HEK293 (cell line): ENCODE results near the gene CRB3.

ENCODE experiments used
- CTCF ChIA-PET: fragments of 350-600 bp; formaldehyde crosslinking; extraction: SDS; loops from one replicate; lab custom pipeline; 2021; ENCODE audit warnings: antibody characterized with exemption; lab: Yijun Ruan, JAX
- POLR2A ChIA-PET: fragments of 300-600 bp; formaldehyde crosslinking; extraction: SDS; loops from one replicate; lab custom pipeline; 2020; ENCODE audit warnings: antibody characterized with exemption, inconsistent platforms; lab: Yijun Ruan, JAX
- H3K27ac ChIP-seq: fragments of 200-500 bp; sonication (Bioruptor generic); 2 replicates; pipeline ENCODE4 v1.5.1; 2014; ENCODE audit warnings: low read depth, low read length, control low read depth, inconsistent platforms; ENCODE audit errors: extremely low read depth
- H3K36me3 ChIP-seq, 2 experiments: fragments of 200-500 bp in 1 of 2; sonication (Bioruptor generic) in 1 of 2; 1 replicate in 1 of 2; 2 replicates in 1 of 2; pipeline ENCODE4 v1.5.1; 2014 to 2017; ENCODE audit warnings: inconsistent platforms in 2 of 2, low read length in 2 of 2; ENCODE audit not compliant: control insufficient read depth in 2 of 2, insufficient read depth in 1 of 2
- H3K4me1 ChIP-seq: fragments of 200-500 bp; sonication (Bioruptor generic); 2 replicates; pipeline ENCODE4 v1.5.1; 2014; ENCODE audit warnings: mild to moderate bottlenecking, low read length, inconsistent platforms; ENCODE audit not compliant: control insufficient read depth, insufficient read depth
- H3K4me3 ChIP-seq: 2 replicates; pipeline ENCODE4 v1.5.1; 2011; ENCODE audit warnings: low read depth, mild to moderate bottlenecking, control low read depth, low read length, moderate library complexity
- H3K9me3 ChIP-seq: fragments of 200-500 bp; sonication (Bioruptor generic); 2 replicates; pipeline ENCODE4 v1.5.1; 2014; ENCODE audit warnings: low read depth, low read length, inconsistent platforms; ENCODE audit not compliant: control insufficient read depth, insufficient read depth
- EGR2 ChIP-seq: fragments of 450-650 bp; formaldehyde crosslinking; IDR thresholded peaks from 2 replicates; pipeline ENCODE4 v1.5.1; 2016; ENCODE audit warnings: low read depth, missing biosample characterization, missing genetic modification characterization
- GLIS1 ChIP-seq: fragments of 450-650 bp; formaldehyde crosslinking; IDR thresholded peaks from 2 replicates; pipeline ENCODE4 v1.5.1; 2016; ENCODE audit warnings: missing biosample characterization, missing genetic modification characterization
- GLIS2 ChIP-seq: fragments of 450-650 bp; formaldehyde crosslinking; IDR thresholded peaks from 2 replicates; pipeline ENCODE4 v1.5.1; 2016; ENCODE audit warnings: missing biosample characterization, missing genetic modification characterization
- IKZF3 ChIP-seq: fragments of 450-650 bp; IDR thresholded peaks from 2 replicates; pipeline ENCODE4 v1.5.0; 2018; ENCODE audit warnings: missing biosample characterization, mild to moderate bottlenecking, missing genetic modification characterization, moderate library complexity
- KLF1 ChIP-seq: fragments of 450-650 bp; formaldehyde crosslinking; IDR thresholded peaks from 2 replicates; pipeline ENCODE4 v1.5.1; 2016; ENCODE audit warnings: missing biosample characterization, missing genetic modification characterization
- KLF16 ChIP-seq: fragments of 450-650 bp; formaldehyde crosslinking; IDR thresholded peaks from 2 replicates; pipeline ENCODE4 v1.5.1; 2017; ENCODE audit warnings: missing biosample characterization, missing genetic modification characterization
- KLF8 ChIP-seq: fragments of 450-650 bp; formaldehyde crosslinking; IDR thresholded peaks from 2 replicates; pipeline ENCODE4 v1.5.1; 2016; ENCODE audit warnings: missing biosample characterization, missing genetic modification characterization
- KLF9 ChIP-seq: fragments of 450-650 bp; formaldehyde crosslinking; IDR thresholded peaks from 2 replicates; pipeline ENCODE4 v1.5.1; 2016; ENCODE audit warnings: missing biosample characterization, missing genetic modification characterization, low read depth
- SP2 ChIP-seq: fragments of 450-650 bp; formaldehyde crosslinking; IDR thresholded peaks from 2 replicates; pipeline ENCODE4 v1.5.1; 2016; ENCODE audit warnings: missing biosample characterization, missing genetic modification characterization
- SP3 ChIP-seq: fragments of 450-650 bp; formaldehyde crosslinking; IDR thresholded peaks from 2 replicates; pipeline ENCODE4 v1.5.1; 2016; ENCODE audit warnings: missing biosample characterization, missing genetic modification characterization
- ZFHX2 ChIP-seq: fragments of 450-650 bp; formaldehyde crosslinking; conservative IDR thresholded peaks from 2 replicates; pipeline ENCODE4 v1.5.1; 2016; ENCODE audit warnings: missing biosample characterization, missing genetic modification characterization
- ZIC2 ChIP-seq: fragments of 450-650 bp; formaldehyde crosslinking; IDR thresholded peaks from 2 replicates; pipeline ENCODE4 v1.5.1; 2016; ENCODE audit warnings: missing biosample characterization, missing genetic modification characterization
- ZNF10 ChIP-seq: fragments of 450-650 bp; formaldehyde crosslinking; IDR thresholded peaks from 2 replicates; pipeline ENCODE4 v1.5.1; 2017; ENCODE audit warnings: missing biosample characterization, missing genetic modification characterization
- ZNF202 ChIP-seq: fragments of 450-650 bp; formaldehyde crosslinking; IDR thresholded peaks from 2 replicates; pipeline ENCODE4 v1.5.1; 2016; ENCODE audit warnings: missing biosample characterization, missing genetic modification characterization, borderline replicate concordance
- ZNF239 ChIP-seq: fragments of 450-650 bp; formaldehyde crosslinking; IDR thresholded peaks from 2 replicates; pipeline ENCODE4 v1.5.1; 2016; ENCODE audit warnings: missing biosample characterization, missing genetic modification characterization
- ZNF341 ChIP-seq: fragments of 450-650 bp; formaldehyde crosslinking; IDR thresholded peaks from 2 replicates; pipeline ENCODE4; 2016; ENCODE audit warnings: low read depth, missing biosample characterization, missing genetic modification characterization
- ZNF501 ChIP-seq: fragments of 450-650 bp; formaldehyde crosslinking; IDR thresholded peaks from 2 replicates; pipeline ENCODE4 v1.5.1; 2016; ENCODE audit warnings: missing biosample characterization, missing genetic modification characterization
- ZNF548 ChIP-seq: fragments of 450-650 bp; formaldehyde crosslinking; IDR thresholded peaks from 2 replicates; pipeline ENCODE4 v1.5.1; 2016; ENCODE audit warnings: missing biosample characterization, missing genetic modification characterization
- ZNF624 ChIP-seq: fragments of 450-650 bp; formaldehyde crosslinking; IDR thresholded peaks from 2 replicates; pipeline ENCODE4 v1.5.1; 2017; ENCODE audit warnings: missing biosample characterization, missing genetic modification characterization
- ZNF830 ChIP-seq: fragments of 450-650 bp; IDR thresholded peaks from 2 replicates; pipeline ENCODE4 v1.5.0; 2018; ENCODE audit warnings: missing biosample characterization, missing genetic modification characterization, low read depth, mild to moderate bottlenecking, moderate library complexity
- ZXDB ChIP-seq: fragments of 450-650 bp; formaldehyde crosslinking; IDR thresholded peaks from 2 replicates; pipeline ENCODE4 v1.5.1; 2016; ENCODE audit warnings: missing biosample characterization, missing genetic modification characterization
- TF ChIP-seq, protein P1 (sequence below): fragments of 450-650 bp; formaldehyde crosslinking; IDR thresholded peaks from 2 replicates; pipeline ENCODE4 v1.5.1; 2016; ENCODE audit warnings: missing biosample characterization, missing genetic modification characterization
- TF ChIP-seq, protein P2 (sequence below): fragments of 450-650 bp; formaldehyde crosslinking; IDR thresholded peaks from 2 replicates; pipeline ENCODE4 v1.5.1; 2016; ENCODE audit warnings: missing biosample characterization, missing genetic modification characterization
- TF ChIP-seq, protein P3 (sequence below): fragments of 450-650 bp; formaldehyde crosslinking; IDR thresholded peaks from 2 replicates; pipeline ENCODE4 v1.5.1; 2016; ENCODE audit warnings: missing biosample characterization, missing genetic modification characterization
- TF ChIP-seq, protein P4 (sequence below): fragments of 450-650 bp; formaldehyde crosslinking; IDR thresholded peaks from 2 replicates; pipeline ENCODE4 v1.5.1; 2016; ENCODE audit warnings: missing biosample characterization, missing genetic modification characterization
- TF ChIP-seq, protein P5 (sequence below): fragments of 450-650 bp; formaldehyde crosslinking; IDR thresholded peaks from 2 replicates; pipeline ENCODE4 v1.5.1; 2016; ENCODE audit warnings: missing biosample characterization, missing genetic modification characterization, low read depth

Gene CRB3

DNA sequence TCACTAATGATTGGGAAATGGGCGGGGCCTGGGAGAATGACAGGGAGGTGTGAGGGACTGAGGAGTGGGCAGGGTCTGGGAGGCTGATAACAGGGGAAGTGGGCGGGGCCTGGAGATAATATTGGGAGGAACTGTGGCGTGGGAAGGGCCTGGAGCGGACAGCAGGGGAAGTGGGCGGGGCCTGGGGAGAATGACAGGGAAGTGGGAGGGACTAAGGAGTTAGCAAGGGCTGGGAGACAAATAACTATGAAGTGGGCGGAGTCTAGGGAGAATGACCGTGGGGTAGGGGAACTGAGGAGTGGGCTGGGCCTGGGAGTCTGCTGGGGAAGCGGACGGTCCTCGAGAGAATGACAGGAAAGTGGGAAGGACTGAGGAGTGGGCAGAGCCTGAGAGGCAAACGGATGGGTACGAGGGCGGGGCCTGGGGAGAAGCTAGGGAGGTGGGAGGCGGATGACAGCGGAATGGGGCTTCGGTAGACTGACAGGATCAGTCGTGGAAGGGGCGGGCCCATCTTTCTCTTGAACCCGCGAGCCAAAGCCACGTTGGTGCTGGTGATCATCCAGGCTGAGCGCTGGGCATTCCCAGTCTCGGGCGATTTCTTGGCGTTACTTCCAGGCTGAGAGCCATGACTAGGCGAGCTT lies 52.1 kb downstream of the CRB3 start:
- no peaks in the 10 kb centered on the region for H3K9me3 ChIP-seq
- no peaks in the 10 kb centered on the region for H3K4me1 ChIP-seq
- peak overlapping the region; percentile 69; the same call in 1 of the 2 replicates for H3K27ac ChIP-seq
- ChIA-PET POLR2A (interaction anchor here (0.5 to 1.6 kb wide), 7 partner anchors 9 to 347 kb away, joined by 3 to 17 read pairs (median 4); partner anchors contain the start of genes SLC25A23, TNFSF9 and TUBB4A), CTCF (interaction anchor here (0.5 to 2.9 kb wide), 28 partner anchors 9 to 1569 kb away, joined by 3 to 20 read pairs (median 4); partner anchors contain the start of genes DENND1C, FUT3, GPR108 and VAV1)
- peak; percentile 63; the same call in 1 of the 2 replicates for TF ChIP-seq KLF16 (tag by site-specific recombination)
- TF ChIP-seq, protein P1, sequence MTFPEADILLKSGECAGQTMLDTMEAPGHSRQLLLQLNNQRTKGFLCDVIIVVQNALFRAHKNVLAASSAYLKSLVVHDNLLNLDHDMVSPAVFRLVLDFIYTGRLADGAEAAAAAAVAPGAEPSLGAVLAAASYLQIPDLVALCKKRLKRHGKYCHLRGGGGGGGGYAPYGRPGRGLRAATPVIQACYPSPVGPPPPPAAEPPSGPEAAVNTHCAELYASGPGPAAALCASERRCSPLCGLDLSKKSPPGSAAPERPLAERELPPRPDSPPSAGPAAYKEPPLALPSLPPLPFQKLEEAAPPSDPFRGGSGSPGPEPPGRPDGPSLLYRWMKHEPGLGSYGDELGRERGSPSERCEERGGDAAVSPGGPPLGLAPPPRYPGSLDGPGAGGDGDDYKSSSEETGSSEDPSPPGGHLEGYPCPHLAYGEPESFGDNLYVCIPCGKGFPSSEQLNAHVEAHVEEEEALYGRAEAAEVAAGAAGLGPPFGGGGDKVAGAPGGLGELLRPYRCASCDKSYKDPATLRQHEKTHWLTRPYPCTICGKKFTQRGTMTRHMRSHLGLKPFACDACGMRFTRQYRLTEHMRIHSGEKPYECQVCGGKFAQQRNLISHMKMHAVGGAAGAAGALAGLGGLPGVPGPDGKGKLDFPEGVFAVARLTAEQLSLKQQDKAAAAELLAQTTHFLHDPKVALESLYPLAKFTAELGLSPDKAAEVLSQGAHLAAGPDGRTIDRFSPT (tag by site-specific recombination), result peak; percentile 72; the same call in 1 of the 2 replicates
- TF ChIP-seq ZIC2 (tag by site-specific recombination), result no peak
- TF ChIP-seq ZXDB (tag by site-specific recombination), result peak; percentile 35; the same call in 1 of the 2 replicates
- TF ChIP-seq, protein P2, sequence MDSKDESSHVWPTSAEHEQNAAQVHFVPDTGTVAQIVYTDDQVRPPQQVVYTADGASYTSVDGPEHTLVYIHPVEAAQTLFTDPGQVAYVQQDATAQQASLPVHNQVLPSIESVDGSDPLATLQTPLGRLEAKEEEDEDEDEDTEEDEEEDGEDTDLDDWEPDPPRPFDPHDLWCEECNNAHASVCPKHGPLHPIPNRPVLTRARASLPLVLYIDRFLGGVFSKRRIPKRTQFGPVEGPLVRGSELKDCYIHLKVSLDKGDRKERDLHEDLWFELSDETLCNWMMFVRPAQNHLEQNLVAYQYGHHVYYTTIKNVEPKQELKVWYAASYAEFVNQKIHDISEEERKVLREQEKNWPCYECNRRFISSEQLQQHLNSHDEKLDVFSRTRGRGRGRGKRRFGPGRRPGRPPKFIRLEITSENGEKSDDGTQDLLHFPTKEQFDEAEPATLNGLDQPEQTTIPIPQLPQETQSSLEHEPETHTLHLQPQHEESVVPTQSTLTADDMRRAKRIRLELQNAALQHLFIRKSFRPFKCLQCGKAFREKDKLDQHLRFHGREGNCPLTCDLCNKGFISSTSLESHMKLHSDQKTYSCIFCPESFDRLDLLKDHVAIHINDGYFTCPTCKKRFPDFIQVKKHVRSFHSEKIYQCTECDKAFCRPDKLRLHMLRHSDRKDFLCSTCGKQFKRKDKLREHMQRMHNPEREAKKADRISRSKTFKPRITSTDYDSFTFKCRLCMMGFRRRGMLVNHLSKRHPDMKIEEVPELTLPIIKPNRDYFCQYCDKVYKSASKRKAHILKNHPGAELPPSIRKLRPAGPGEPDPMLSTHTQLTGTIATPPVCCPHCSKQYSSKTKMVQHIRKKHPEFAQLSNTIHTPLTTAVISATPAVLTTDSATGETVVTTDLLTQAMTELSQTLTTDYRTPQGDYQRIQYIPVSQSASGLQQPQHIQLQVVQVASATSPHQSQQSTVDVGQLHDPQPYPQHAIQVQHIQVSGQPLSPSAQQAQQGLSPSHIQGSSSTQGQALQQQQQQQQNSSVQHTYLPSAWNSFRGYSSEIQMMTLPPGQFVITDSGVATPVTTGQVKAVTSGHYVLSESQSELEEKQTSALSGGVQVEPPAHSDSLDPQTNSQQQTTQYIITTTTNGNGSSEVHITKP (tag by site-specific recombination), result peak; percentile 68
- TF ChIP-seq ZNF202 (tag by site-specific recombination), result no peak
- TF ChIP-seq SP2 (tag by site-specific recombination), result peak; percentile 97
- TF ChIP-seq ZNF10 (tag by site-specific recombination), result no peak
- peak; percentile 59 for TF ChIP-seq KLF1
- TF ChIP-seq ZNF624 (tag by site-specific recombination), result no peak
- peak; percentile 91 for TF ChIP-seq IKZF3
- TF ChIP-seq GLIS2, result peak; percentile 22; the same call in 1 of the 2 replicates
- no peak for TF ChIP-seq ZNF830
- TF ChIP-seq, protein P3, sequence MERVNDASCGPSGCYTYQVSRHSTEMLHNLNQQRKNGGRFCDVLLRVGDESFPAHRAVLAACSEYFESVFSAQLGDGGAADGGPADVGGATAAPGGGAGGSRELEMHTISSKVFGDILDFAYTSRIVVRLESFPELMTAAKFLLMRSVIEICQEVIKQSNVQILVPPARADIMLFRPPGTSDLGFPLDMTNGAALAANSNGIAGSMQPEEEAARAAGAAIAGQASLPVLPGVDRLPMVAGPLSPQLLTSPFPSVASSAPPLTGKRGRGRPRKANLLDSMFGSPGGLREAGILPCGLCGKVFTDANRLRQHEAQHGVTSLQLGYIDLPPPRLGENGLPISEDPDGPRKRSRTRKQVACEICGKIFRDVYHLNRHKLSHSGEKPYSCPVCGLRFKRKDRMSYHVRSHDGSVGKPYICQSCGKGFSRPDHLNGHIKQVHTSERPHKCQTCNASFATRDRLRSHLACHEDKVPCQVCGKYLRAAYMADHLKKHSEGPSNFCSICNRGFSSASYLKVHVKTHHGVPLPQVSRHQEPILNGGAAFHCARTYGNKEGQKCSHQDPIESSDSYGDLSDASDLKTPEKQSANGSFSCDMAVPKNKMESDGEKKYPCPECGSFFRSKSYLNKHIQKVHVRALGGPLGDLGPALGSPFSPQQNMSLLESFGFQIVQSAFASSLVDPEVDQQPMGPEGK (tag by site-specific recombination), result peak; percentile 82
- TF ChIP-seq ZNF501, result no peak
- TF ChIP-seq ZFHX2 (tag by site-specific recombination), result peak; percentile 96
- TF ChIP-seq, protein P4, sequence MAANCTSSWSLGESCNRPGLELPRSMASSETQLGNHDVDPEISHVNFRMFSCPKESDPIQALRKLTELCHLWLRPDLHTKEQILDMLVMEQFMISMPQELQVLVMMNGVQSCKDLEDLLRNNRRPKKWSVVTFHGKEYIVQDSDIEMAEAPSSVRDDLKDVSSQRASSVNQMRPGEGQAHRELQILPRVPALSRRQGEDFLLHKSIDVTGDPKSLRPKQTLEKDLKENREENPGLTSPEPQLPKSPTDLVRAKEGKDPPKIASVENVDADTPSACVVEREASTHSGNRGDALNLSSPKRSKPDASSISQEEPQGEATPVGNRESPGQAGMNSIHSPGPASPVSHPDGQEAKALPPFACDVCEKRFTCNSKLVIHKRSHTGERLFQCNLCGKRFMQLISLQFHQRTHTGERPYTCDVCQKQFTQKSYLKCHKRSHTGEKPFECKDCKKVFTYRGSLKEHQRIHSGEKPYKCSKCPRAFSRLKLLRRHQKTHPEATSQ (tag by site-specific recombination), result no peak
- TF ChIP-seq EGR2 (tag by site-specific recombination), result peak; percentile 98
- TF ChIP-seq GLIS1 (tag by site-specific recombination), result peak; percentile 36; the same call in 1 of the 2 replicates
- peak; percentile 50; the same call in 1 of the 2 replicates for TF ChIP-seq KLF8
- TF ChIP-seq, protein P5, sequence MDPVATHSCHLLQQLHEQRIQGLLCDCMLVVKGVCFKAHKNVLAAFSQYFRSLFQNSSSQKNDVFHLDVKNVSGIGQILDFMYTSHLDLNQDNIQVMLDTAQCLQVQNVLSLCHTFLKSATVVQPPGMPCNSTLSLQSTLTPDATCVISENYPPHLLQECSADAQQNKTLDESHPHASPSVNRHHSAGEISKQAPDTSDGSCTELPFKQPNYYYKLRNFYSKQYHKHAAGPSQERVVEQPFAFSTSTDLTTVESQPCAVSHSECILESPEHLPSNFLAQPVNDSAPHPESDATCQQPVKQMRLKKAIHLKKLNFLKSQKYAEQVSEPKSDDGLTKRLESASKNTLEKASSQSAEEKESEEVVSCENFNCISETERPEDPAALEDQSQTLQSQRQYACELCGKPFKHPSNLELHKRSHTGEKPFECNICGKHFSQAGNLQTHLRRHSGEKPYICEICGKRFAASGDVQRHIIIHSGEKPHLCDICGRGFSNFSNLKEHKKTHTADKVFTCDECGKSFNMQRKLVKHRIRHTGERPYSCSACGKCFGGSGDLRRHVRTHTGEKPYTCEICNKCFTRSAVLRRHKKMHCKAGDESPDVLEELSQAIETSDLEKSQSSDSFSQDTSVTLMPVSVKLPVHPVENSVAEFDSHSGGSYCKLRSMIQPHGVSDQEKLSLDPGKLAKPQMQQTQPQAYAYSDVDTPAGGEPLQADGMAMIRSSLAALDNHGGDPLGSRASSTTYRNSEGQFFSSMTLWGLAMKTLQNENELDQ, result no peak
- TF ChIP-seq ZNF239 (tag by site-specific recombination), result 0 out of 2 replicates have a peak, but pooled peaks have one; percentile 5
- peak; percentile 92 for TF ChIP-seq KLF9
- peak; percentile 95 for TF ChIP-seq SP3 (tag by site-specific recombination)
- TF ChIP-seq ZNF341, result peak; percentile 53
- TF ChIP-seq ZNF548 (tag by site-specific recombination), result no peak
- no peaks in the 10 kb centered on the region for H3K36me3 ChIP-seq
- peak overlapping the region; percentile 57 for H3K4me3 ChIP-seq
